ENCODE results near the gene CHST2.

GRCh38 chr3:143100451-143100850, 19.1 kb upstream of the CHST2 start:
- TF ChIP-seq POLR2AphosphoS5 (IDR thresholded peaks at IDR 0.05; ENCODE audit: borderline replicate concordance, low read depth, low read length) (no peak), EZH2 (IDR thresholded peaks at IDR 0.05) (no peak), FOXP2 (optimal IDR thresholded peaks at IDR 0.05; ENCODE audit: control extremely low read depth, extremely low read length, insufficient read depth) (no peak)

Data from SK-N-MC (cell line).